Fibroblast of lung (primary cell): ENCODE results near the gene CLIC3.

Source experiments
- CTCF ChIP-seq, 2 donors: IDR thresholded peaks in 1 of 2; conservative IDR thresholded peaks in 1 of 2; 1 replicate in 1 of 2; 2 replicates in 1 of 2; pipeline ENCODE4 v1.5.1; 2011 to 2012; ENCODE audit warnings: low read length in 2 of 2, control low read depth in 1 of 2, inconsistent platforms in 1 of 2, low read depth in 1 of 2, mild to moderate bottlenecking in 1 of 2
- EZH2 ChIP-seq: IDR thresholded peaks from 2 replicates; pipeline ENCODE4 v1.5.1; 2012; ENCODE audit warnings: low read length, control low read depth, mild to moderate bottlenecking; ENCODE audit errors: missing control alignments

- TF ChIP-seq CTCF (conservative IDR thresholded peaks at IDR 0.05 in 1 of 2, IDR thresholded peaks at IDR 0.05 in 1 of 2; ENCODE audit: low read depth in 1 of 2, low read length in 2 of 2), result no peak
- no peak for TF ChIP-seq EZH2
These were observed 42.5 kb downstream of the CLIC3 start for GRCh38 chr9:136953771-136954269.
